Measurements from ENCODE around the gene GUF1.
A peak's percentile ranks its signal among the peaks of the same experiment; 100 is the strongest.
"Not testable (repeated sequence)": the region's sequence is repeated elsewhere in the genome, so short reads cannot be mapped to it uniquely, and the experiment has no call there.

The GUF1 gene

GRCh38 chr4:44704673-44705072 is 26.5 kb downstream of the GUF1 start:
- DNase-seq (ENCODE audit: low spot score), result no peak

GRCh38 chr4:44713125-44713524 is 34.9 kb downstream of the GUF1 start:
- no peak for DNase-seq (ENCODE audit: low spot score)

- no peak for DNase-seq (ENCODE audit: low spot score)
Measured at GRCh38 chr4:44716597-44716996, 38.4 kb downstream of the GUF1 start.

- DNase-seq (ENCODE audit: low spot score), result no peak
Measured at GRCh38 chr4:44720371-44720770, 42.2 kb downstream of the GUF1 start.

GRCh38 chr4:44722001-44722400 is 43.8 kb downstream of the GUF1 start:
- no peak for DNase-seq (ENCODE audit: low spot score)

GRCh38 chr4:44725166-44725565 is 46.9 kb downstream of the GUF1 start:
- DNase-seq (ENCODE audit: low spot score), result no peak

- DNase-seq (ENCODE audit: low spot score), result no peak
Measured at GRCh38 chr4:44725726-44726037, 47.5 kb downstream of the GUF1 start.

- DNase-seq (ENCODE audit: low spot score), result peak; percentile 85
Measured at GRCh38 chr4:44726038-44726871, 48.0 kb downstream of the GUF1 start, which contains the start of gene GNPDA2. GNPDA2 (minus strand) TSS chr4:44726556; CDS start chr4:44722207, 4,349 bp downstream.

GRCh38 chr4:44727471-44727870 is 49.3 kb downstream of the GUF1 start:
- DNase-seq (ENCODE audit: low spot score), result no peak

- DNase-seq (ENCODE audit: low spot score), result not testable (repeated sequence)
Measured at GRCh38 chr4:44728694-44729093, 50.5 kb downstream of the GUF1 start.

GRCh38 chr4:44736900-44737299 is 58.7 kb downstream of the GUF1 start:
- no peak for DNase-seq (ENCODE audit: low spot score)

- DNase-seq (ENCODE audit: low spot score), result peak; percentile 6
Measured at GRCh38 chr4:44738615-44739014, 60.4 kb downstream of the GUF1 start.

GRCh38 chr4:44740201-44740600 is 62.0 kb downstream of the GUF1 start:
- DNase-seq (ENCODE audit: low spot score), result no peak
